ENCODE data around the gene SCN3B. TPM values are rescaled to one million over a fixed set of nuclear protein-coding genes. Genes with fewer than 3 reads are reported as not detected.

The SCN3B gene
- polyA plus RNA-seq, 1 donor (not counting 4 experiments of a cell fraction or from before 2014, with no cell fraction given), result 0.08 TPM

- Histone ChIP-seq H3K4me1 (ENCODE audit: control insufficient read depth, extremely low read depth, insufficient read depth, low read length) (no peaks in the 10 kb centered on the region), H3K4me3 (ENCODE audit: control insufficient read depth in 2 of 3, extremely low read depth in 1 of 3, insufficient read depth in 2 of 3, low read depth in 1 of 3, low read length in 3 of 3) (no peak overlapping the region), H3K36me3 (ENCODE audit: control insufficient read depth in 2 of 2, extremely low read depth in 1 of 2, insufficient read depth in 2 of 2, low read length in 2 of 2) (no peaks in the 10 kb centered on the region), H3K9me1 (ENCODE audit: control insufficient read depth, extremely low read depth, insufficient read depth, low read length) (no peaks in the 10 kb centered on the region), H3K79me2 (ENCODE audit: control insufficient read depth, insufficient read depth, low read length) (no peaks in the 10 kb centered on the region), H3K9ac (ENCODE audit: control insufficient read depth, extremely low read depth, insufficient read depth, low read length) (no peak overlapping the region), H4K20me1 (ENCODE audit: control insufficient read depth, extremely low read depth, insufficient read depth, low read length) (no peaks in the 10 kb centered on the region), H3K9me3 (ENCODE audit: control insufficient read depth, low read depth, low read length) (no peaks in the 10 kb centered on the region), H3K4me2 (ENCODE audit: control insufficient read depth, extremely low read depth, insufficient read depth, low read depth, low read length) (no peak overlapping the region), H3K27me3 (ENCODE audit: control insufficient read depth, extremely low read depth, insufficient read depth, low read length) (peaks cover 15% of the 10 kb centered on the region), H2AFZ (ENCODE audit: control insufficient read depth, low read length) (no peak overlapping the region), H3K27ac (ENCODE audit: control insufficient read depth, insufficient read depth, low read length) (no peak overlapping the region)
- dilution Hi-C loops (cut with MboI; ENCODE audit: extremely low pct_ligation_motif_present, low sequenced_read_pairs), result no loop called here
- DNase-seq (ENCODE audit: low read depth, low spot score) (no peak), FAIRE-seq (no peak)
- TF ChIP-seq CTCF (optimal IDR thresholded peaks at IDR 0.05 in 1 of 3, IDR thresholded peaks at IDR 0.05 in 1 of 3, conservative IDR thresholded peaks at IDR 0.05 in 1 of 3; ENCODE audit: extremely low read depth in 1 of 3, insufficient read depth in 2 of 3, low read length in 3 of 3) (no peak), EZH2 (IDR thresholded peaks at IDR 0.05; ENCODE audit: low read length) (no peak)
Observed at GRCh38 chr11:123586568-123586967, 67.9 kb downstream of the SCN3B start.

GRCh38 chr11:123585706-123586105 lies 68.7 kb downstream of the SCN3B start:
- DNase-seq (ENCODE audit: low read depth, low spot score) (no peak), FAIRE-seq (no peak)
- no peak overlapping the region for H3K27ac ChIP-seq (ENCODE audit: control insufficient read depth, insufficient read depth, low read length)
- no peaks in the 10 kb centered on the region for H3K79me2 ChIP-seq (ENCODE audit: control insufficient read depth, insufficient read depth, low read length)
- no peak overlapping the region for H3K4me2 ChIP-seq (ENCODE audit: control insufficient read depth, extremely low read depth, insufficient read depth, low read depth, low read length)
- no peaks in the 10 kb centered on the region for H3K9me1 ChIP-seq (ENCODE audit: control insufficient read depth, extremely low read depth, insufficient read depth, low read length)
- H2AFZ ChIP-seq (ENCODE audit: control insufficient read depth, low read length), result no peak overlapping the region
- no peaks in the 10 kb centered on the region for H3K9me3 ChIP-seq (ENCODE audit: control insufficient read depth, low read depth, low read length)
- no peaks in the 10 kb centered on the region for H4K20me1 ChIP-seq (ENCODE audit: control insufficient read depth, extremely low read depth, insufficient read depth, low read length)
- no peaks in the 10 kb centered on the region for H3K4me1 ChIP-seq (ENCODE audit: control insufficient read depth, extremely low read depth, insufficient read depth, low read length)
- no peaks in the 10 kb centered on the region for H3K36me3 ChIP-seq (ENCODE audit: control insufficient read depth in 2 of 2, extremely low read depth in 1 of 2, insufficient read depth in 2 of 2, low read length in 2 of 2)
- H3K4me3 ChIP-seq (ENCODE audit: control insufficient read depth in 2 of 3, extremely low read depth in 1 of 3, insufficient read depth in 2 of 3, low read depth in 1 of 3, low read length in 3 of 3), result no peak overlapping the region
- H3K27me3 ChIP-seq (ENCODE audit: control insufficient read depth, extremely low read depth, insufficient read depth, low read length), result peaks cover 20% of the 10 kb centered on the region
- no peak overlapping the region for H3K9ac ChIP-seq (ENCODE audit: control insufficient read depth, extremely low read depth, insufficient read depth, low read length)
- dilution Hi-C loops (cut with MboI; ENCODE audit: extremely low pct_ligation_motif_present, low sequenced_read_pairs), result no loop called here
- TF ChIP-seq CTCF (optimal IDR thresholded peaks at IDR 0.05 in 1 of 3, IDR thresholded peaks at IDR 0.05 in 1 of 3, conservative IDR thresholded peaks at IDR 0.05 in 1 of 3; ENCODE audit: extremely low read depth in 1 of 3, insufficient read depth in 2 of 3, low read length in 3 of 3) (no peak), EZH2 (IDR thresholded peaks at IDR 0.05; ENCODE audit: low read length) (no peak)
